Neural cell (in vitro differentiated cells): Measurements from ENCODE around the gene TIRAP.

Source experiments
- CTCF ChIP-seq: fragments of 450-650 bp; IDR thresholded peaks from 2 replicates; pipeline ENCODE4 v1.5.1; 2014; ENCODE audit warnings: antibody characterized with exemption, mild to moderate bottlenecking, moderate library complexity; ENCODE audit not compliant: poor library complexity, severe bottlenecking
- EP300 ChIP-seq: fragments of 450-650 bp; conservative IDR thresholded peaks from 2 replicates; pipeline ENCODE4 v1.6.1; 2014; ENCODE audit warnings: antibody characterized with exemption, mild to moderate bottlenecking, moderate library complexity; ENCODE audit not compliant: poor library complexity, severe bottlenecking
- EZH2 ChIP-seq: fragments of 200-600, 300-800 bp; shearing (Covaris generic), sonication (generic); IDR thresholded peaks from 2 replicates; pipeline ENCODE4 v1.6.1; 2014; ENCODE audit warnings: antibody characterized with exemption, low read length, borderline replicate concordance, mild to moderate bottlenecking; ENCODE audit not compliant: insufficient read depth, poor library complexity, severe bottlenecking
- POLR2AphosphoS5 ChIP-seq: IDR thresholded peaks from 2 replicates; pipeline ENCODE4 v1.6.1; 2012
- TAF1 ChIP-seq: IDR thresholded peaks from 2 replicates; pipeline ENCODE4 v1.6.1; 2012; ENCODE audit warnings: low read depth

DNA sequence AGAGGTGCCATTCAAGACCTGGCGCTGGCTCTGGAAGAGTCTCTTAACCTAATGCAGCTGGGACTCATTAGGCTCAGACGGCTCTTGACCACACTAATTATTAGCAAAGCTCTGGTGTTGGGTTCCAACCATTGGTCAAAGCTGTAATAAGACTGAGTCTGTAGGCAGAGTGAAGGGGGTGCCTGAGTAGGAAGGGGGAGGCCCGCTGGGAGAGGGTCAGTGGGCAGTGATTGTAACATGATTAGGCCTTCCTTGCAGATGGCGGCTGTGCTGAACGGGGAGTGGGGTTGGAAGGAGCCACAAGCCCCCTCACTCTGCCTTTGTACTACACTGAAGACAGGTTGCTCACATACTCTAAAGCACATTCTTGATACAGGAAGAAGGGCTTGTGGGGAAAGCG is 19.4 kb upstream of the TIRAP start:
- TF ChIP-seq CTCF: no peak
- no peak for TF ChIP-seq POLR2AphosphoS5
- no peak for TF ChIP-seq EP300
- TF ChIP-seq EZH2: no peak
- TF ChIP-seq TAF1: no peak
